HepG2 (cell line): Measurements from ENCODE around the gene PEPD. TPM values are rescaled to one million over a fixed set of nuclear protein-coding genes. Genes with fewer than 3 reads are reported as not detected.

Experiments
- CBFB ChIP-seq: sonication (generic); formaldehyde crosslinking; IDR thresholded peaks from 2 replicates; pipeline ENCODE4 v1.4.0; 2020; ENCODE audit warnings: missing genetic modification reagents
- CSRNP1 ChIP-seq: sonication (generic); formaldehyde crosslinking; IDR thresholded peaks from 2 replicates; pipeline ENCODE4 v1.8.1; 2023; ENCODE audit warnings: mild to moderate bottlenecking, missing genetic modification reagents
- GABPB1 ChIP-seq: IDR thresholded peaks from 2 replicates; pipeline ENCODE4 v1.6.1; 2016; ENCODE audit warnings: mild to moderate bottlenecking, missing genetic modification reagents, moderate library complexity, missing compliant biosample characterization
- GATAD2A ChIP-seq: IDR thresholded peaks from 2 replicates; pipeline ENCODE4 v1.6.1; 2016
- GMEB1 ChIP-seq: sonication (generic); formaldehyde crosslinking; IDR thresholded peaks from 2 replicates; pipeline ENCODE4 v1.5.1; 2020; ENCODE audit warnings: missing genetic modification reagents, mild to moderate bottlenecking, borderline replicate concordance
- HINFP ChIP-seq: sonication (generic); formaldehyde crosslinking; IDR thresholded peaks from 2 replicates; pipeline ENCODE4 v1.4.0; 2020; ENCODE audit warnings: low read depth, mild to moderate bottlenecking, missing genetic modification reagents
- KLF16 ChIP-seq, 2 experiments: sonication (generic) in 1 of 2; formaldehyde crosslinking in 1 of 2; IDR thresholded peaks; 2 replicates each; pipeline versions ENCODE4 v1.6.1 to v1.8.0; 2016 to 2023; ENCODE audit warnings: missing genetic modification reagents in 2 of 2, missing compliant biosample characterization in 1 of 2
- NFIC ChIP-seq: IDR thresholded peaks from 2 replicates; pipeline ENCODE4 v1.6.1; 2012; ENCODE audit warnings: mild to moderate bottlenecking, low read length, inconsistent platforms
- REL ChIP-seq: sonication (generic); formaldehyde crosslinking; conservative IDR thresholded peaks from 2 replicates; pipeline ENCODE4 v1.8.0; 2022; ENCODE audit warnings: mild to moderate bottlenecking, missing genetic modification reagents, moderate library complexity
- SMYD3 ChIP-seq: sonication (generic); formaldehyde crosslinking; IDR thresholded peaks from 2 replicates; pipeline ENCODE4 v1.8.1; 2023; ENCODE audit warnings: mild to moderate bottlenecking, missing genetic modification reagents
- TCF12 ChIP-seq, 2 experiments: fragments of 450-650 bp in 1 of 2; sonication (generic) in 1 of 2; formaldehyde crosslinking in 1 of 2; IDR thresholded peaks; 2 replicates each; pipeline versions ENCODE4 v1.6.1 to v1.8.0; 2017 to 2022; ENCODE audit warnings: antibody characterized with exemption in 1 of 2, mild to moderate bottlenecking in 1 of 2, missing genetic modification reagents in 1 of 2, moderate library complexity in 1 of 2
- TGIF2 ChIP-seq: IDR thresholded peaks from 2 replicates; pipeline ENCODE4 v1.6.1; 2016; ENCODE audit warnings: control low read depth, missing compliant biosample characterization
- ZNF570 ChIP-seq: sonication (generic); formaldehyde crosslinking; IDR thresholded peaks from 2 replicates; pipeline ENCODE4 v1.4.0; 2020; ENCODE audit warnings: mild to moderate bottlenecking, missing genetic modification reagents, borderline replicate concordance
- ZNF644 ChIP-seq: IDR thresholded peaks from 2 replicates; pipeline ENCODE4 v1.6.1; 2016; ENCODE audit warnings: low read depth
- ZNF646 ChIP-seq: sonication (generic); formaldehyde crosslinking; IDR thresholded peaks from 2 replicates; pipeline ENCODE4 v1.9.0; 2021; ENCODE audit warnings: mild to moderate bottlenecking, missing genetic modification reagents
- polyA plus RNA-seq, 8 experiments: library from polyadenylated mRNA; depleted of rRNA in 3 of 8; stranded (reverse) in 7 of 8; unstranded in 1 of 8; fragments of >200 nt; fragmentation: Illumina TruSeq in 4 of 8; extraction: Trizol in 4 of 8; gene quantifications; 2 replicates each; pipeline versions ENCODE4 v1.2.1 to v1.2.3, GENCODE V29; 2011 to 2016; ENCODE audit warnings: low read depth in 4 of 8, missing spikeins in 1 of 8, mixed read lengths in 1 of 8; ENCODE audit not compliant: insufficient read depth in 1 of 8
- total RNA-seq, 5 experiments: library from RNA; depleted of rRNA; stranded (reverse); fragments of >200 nt; fragmentation: Illumina TruSeq; extraction: Trizol; gene quantifications; 2 replicates each; pipeline ENCODE4 v1.2.3, GENCODE V29; 2016; ENCODE audit warnings: low read depth in 1 of 5

PEPD gene
- total and polyA plus RNA-seq, 2 of the 13 experiments (the other 11 are each of a cell fraction or from before 2014, with no cell fraction given), result 60.7 to 75.1 TPM

GRCh38 chr19:33373453-33374235, 147.9 kb downstream of the PEPD start, which contains the start of gene CEBPG (continued):
- peak; percentile 80; the same call in 1 of the 2 replicates for TF ChIP-seq GABPB1 (CRISPR knock-in tag)
- no peak for TF ChIP-seq ZNF570 (CRISPR knock-in tag)
- no peak for TF ChIP-seq ZNF644
- no peak for TF ChIP-seq CSRNP1 (CRISPR knock-in tag)
- no peak for TF ChIP-seq REL (CRISPR knock-in tag)
- TF ChIP-seq TCF12 (IDR thresholded peaks at IDR 0.05), result no peak
- peak; percentile 41; the same call in 1 of the 2 replicates for TF ChIP-seq TCF12 (CRISPR knock-in tag; IDR thresholded peaks at IDR 0.05)
- TF ChIP-seq HINFP (CRISPR knock-in tag), result peak; percentile 99
- no peak; a peak in 1 of 4 replicates for TF ChIP-seq KLF16 (CRISPR knock-in tag; IDR thresholded peaks at IDR 0.05)
- TF ChIP-seq GATAD2A (CRISPR knock-in tag), result peak; percentile 2; the same call in 1 of the 2 replicates
- no peak for TF ChIP-seq SMYD3 (CRISPR knock-in tag)
- TF ChIP-seq ZNF646, result no peak
- no peak for TF ChIP-seq NFIC
- TF ChIP-seq TGIF2 (CRISPR knock-in tag), result no peak
- TF ChIP-seq CBFB (CRISPR knock-in tag), result peak; percentile 52
- peak; percentile 49; the same call in 1 of the 2 replicates for TF ChIP-seq GMEB1 (CRISPR knock-in tag)
